ENCODE measurements around the gene RANBP3.

- TF ChIP-seq CTCF (IDR thresholded peaks at IDR 0.05) (no peak), POLR2A (IDR thresholded peaks at IDR 0.05) (no peak)
These were observed 87.8 kb downstream of the RANBP3 start for GRCh38 chr19:5890099-5890498.
